Stomach (tissue), 4 donors: ENCODE measurements around the gene RGS6.

Experiments used
- EP300 ChIP-seq: sonication (generic); formaldehyde crosslinking; IDR thresholded peaks from one replicate; pipeline ENCODE4 v1.6.1; 2017; ENCODE audit warnings: antibody characterized with exemption
- POLR2AphosphoS5 ChIP-seq, 3 donors: sonication (generic); formaldehyde crosslinking; IDR thresholded peaks; one replicate each; pipeline ENCODE4 v1.6.1; 2016; ENCODE audit warnings: antibody characterized with exemption in 3 of 3

GRCh38 chr14:72404998-72405397, 472.8 kb downstream of the RGS6 start:
- no peak for TF ChIP-seq EP300
- no peak for TF ChIP-seq POLR2AphosphoS5 (IDR thresholded peaks at IDR 0.05)
